C4-2B (cell line): ENCODE results near the gene ASXL1.

Source experiments
- CTCF ChIP-seq: fragments of 450-650 bp; conservative IDR thresholded peaks from 2 replicates; pipeline ENCODE4 v1.5.1; 2017; ENCODE audit warnings: mild to moderate bottlenecking
- ZFX ChIP-seq: fragments of 450-650 bp; IDR thresholded peaks from 2 replicates; pipeline ENCODE4 v1.6.1; 2017

- TF ChIP-seq CTCF (no peak), ZFX (no peak)
Measured at GRCh38 chr20:32463642-32464400, 105.7 kb downstream of the ASXL1 start.
